ENCODE measurements around the gene PCNX4. TPM values are rescaled to one million over a fixed set of nuclear protein-coding genes. Genes with fewer than 3 reads are reported as not detected.

Gene PCNX4
- total RNA-seq, 2 experiments from 2014 or later = 49.1 to 54.4 TPM

GRCh38 chr14:60214415-60215126 lies 122.8 kb downstream of the PCNX4 start:
- ChIA-PET POLR2A (interaction anchor here (0.7 to 3.3 kb wide), 4 partner anchors 10 to 44 kb away, joined by 3 to 17 read pairs (median 4); no protein-coding TSS in a partner anchor), CTCF (ENCODE audit: unreplicated experiment) (no interaction called here)
- Histone ChIP-seq H2AFZ (ENCODE audit: low read length) (peak overlapping the region; percentile 35), H3K9me2 (ENCODE audit: insufficient read depth, low read length) (no peaks in the 10 kb centered on the region), H3K4me2 (ENCODE audit: low read length) (no peak overlapping the region), H3K4me3 (ENCODE audit: low read depth, low read length, poor library complexity, severe bottlenecking) (no peak overlapping the region), H3K9me3 (ENCODE audit: low read length) (no peaks in the 10 kb centered on the region; the same call in 1 of the 2 replicates), H3K27ac (ENCODE audit: low read depth, low read length, poor library complexity, severe bottlenecking) (no peak overlapping the region), H3K36me3 (ENCODE audit: insufficient read depth, low read length) (no peaks in the 10 kb centered on the region), H3K79me2 (ENCODE audit: insufficient read depth, low read depth, low read length) (no peaks in the 10 kb centered on the region), H4K20me1 (ENCODE audit: insufficient read depth, low read length) (no peaks in the 10 kb centered on the region), H3K4me1 (ENCODE audit: insufficient read depth, low read length, poor library complexity, severe bottlenecking) (peaks cover 16% of the 10 kb centered on the region)
- no TSS peak for BruUV-seq (replicated peaks)
- TF ChIP-seq, protein P1, sequence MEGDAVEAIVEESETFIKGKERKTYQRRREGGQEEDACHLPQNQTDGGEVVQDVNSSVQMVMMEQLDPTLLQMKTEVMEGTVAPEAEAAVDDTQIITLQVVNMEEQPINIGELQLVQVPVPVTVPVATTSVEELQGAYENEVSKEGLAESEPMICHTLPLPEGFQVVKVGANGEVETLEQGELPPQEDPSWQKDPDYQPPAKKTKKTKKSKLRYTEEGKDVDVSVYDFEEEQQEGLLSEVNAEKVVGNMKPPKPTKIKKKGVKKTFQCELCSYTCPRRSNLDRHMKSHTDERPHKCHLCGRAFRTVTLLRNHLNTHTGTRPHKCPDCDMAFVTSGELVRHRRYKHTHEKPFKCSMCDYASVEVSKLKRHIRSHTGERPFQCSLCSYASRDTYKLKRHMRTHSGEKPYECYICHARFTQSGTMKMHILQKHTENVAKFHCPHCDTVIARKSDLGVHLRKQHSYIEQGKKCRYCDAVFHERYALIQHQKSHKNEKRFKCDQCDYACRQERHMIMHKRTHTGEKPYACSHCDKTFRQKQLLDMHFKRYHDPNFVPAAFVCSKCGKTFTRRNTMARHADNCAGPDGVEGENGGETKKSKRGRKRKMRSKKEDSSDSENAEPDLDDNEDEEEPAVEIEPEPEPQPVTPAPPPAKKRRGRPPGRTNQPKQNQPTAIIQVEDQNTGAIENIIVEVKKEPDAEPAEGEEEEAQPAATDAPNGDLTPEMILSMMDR (conservative IDR thresholded peaks at IDR 0.05; ENCODE audit: low read length) = no peak
- no peak for TF ChIP-seq EZH2phosphoT487 (IDR thresholded peaks at IDR 0.05; ENCODE audit: borderline replicate concordance, low read depth, low read length)
- intact Hi-C loops (cut with micrococcal nuclease; ENCODE audit: unreplicated experiment) = no loop called here
- no peak for DNase-seq (ENCODE audit: low spot score)

- Histone ChIP-seq H3K4me2 (ENCODE audit: low read length) (no peak overlapping the region), H3K79me2 (ENCODE audit: insufficient read depth, low read depth, low read length) (no peaks in the 10 kb centered on the region), H2AFZ (ENCODE audit: low read length) (peak overlapping the region; percentile 35), H3K9me2 (ENCODE audit: insufficient read depth, low read length) (no peaks in the 10 kb centered on the region), H3K4me3 (ENCODE audit: low read depth, low read length, poor library complexity, severe bottlenecking) (no peak overlapping the region), H3K9me3 (ENCODE audit: low read length) (no peaks in the 10 kb centered on the region; the same call in 1 of the 2 replicates), H4K20me1 (ENCODE audit: insufficient read depth, low read length) (no peaks in the 10 kb centered on the region), H3K4me1 (ENCODE audit: insufficient read depth, low read length, poor library complexity, severe bottlenecking) (peaks cover 16% of the 10 kb centered on the region), H3K36me3 (ENCODE audit: insufficient read depth, low read length) (no peaks in the 10 kb centered on the region), H3K27ac (ENCODE audit: low read depth, low read length, poor library complexity, severe bottlenecking) (no peak overlapping the region)
- ChIA-PET POLR2A (interaction anchor here (1.2 to 3.3 kb wide), 3 partner anchors 10 to 39 kb away, joined by 3 to 17 read pairs (median 4); no protein-coding TSS in a partner anchor), CTCF (ENCODE audit: unreplicated experiment) (no interaction called here)
- DNase-seq (ENCODE audit: low spot score) = no peak
- intact Hi-C loops (cut with micrococcal nuclease; ENCODE audit: unreplicated experiment) = no loop called here
- BruUV-seq (replicated peaks) = no TSS peak
- TF ChIP-seq, protein P1 (conservative IDR thresholded peaks at IDR 0.05; ENCODE audit: low read length) = no peak
- no peak for TF ChIP-seq EZH2phosphoT487 (IDR thresholded peaks at IDR 0.05; ENCODE audit: borderline replicate concordance, low read depth, low read length)
Observed at GRCh38 chr14:60215127-60215444, 123.4 kb downstream of the PCNX4 start.

Measured in OCI-LY7 (cell line).